Omental fat pad (tissue), 4 donors: ENCODE data around the gene RUVBL1. TPM values are rescaled to one million over a fixed set of nuclear protein-coding genes. Genes with fewer than 3 reads are reported as not detected.

Experiments
- ATAC-seq: fragments of 150-250 bp; one replicate; pipeline ENCODE4 v1.9.1; 2016; ENCODE audit warnings: mild to moderate bottlenecking, moderate library complexity; ENCODE audit not compliant: low FRiP score
- DNase-seq: peaks from one replicate; pipeline ENCODE4 v3.0.0-alpha.2; 2019; ENCODE audit warnings: low spot score
- CTCF ChIP-seq, 3 donors: fragments of 450-650 bp; IDR thresholded peaks; one replicate each; pipeline ENCODE4 v1.5.1; 2016 to 2017; ENCODE audit warnings: antibody characterized with exemption in 3 of 3, mild to moderate bottlenecking in 3 of 3, moderate library complexity in 2 of 3
- total RNA-seq, 4 donors: library from RNA; depleted of rRNA; stranded (reverse); fragments of >200 nt; gene quantifications; one replicate each; pipeline ENCODE4 v1.1.0, GENCODE V29; 2016

Gene RUVBL1
- total RNA-seq, 4 donors from 2014 or later = 27.1 to 36.8 (median 30.0) TPM

GRCh38 chr3:128078322-128078721 is 45.3 kb downstream of the RUVBL1 start:
- no peak for DNase-seq
- TF ChIP-seq CTCF (IDR thresholded peaks at IDR 0.05) = no peak
- no peak for ATAC-seq

GRCh38 chr3:128077665-128078064 is 45.9 kb downstream of the RUVBL1 start:
- no peak for ATAC-seq
- DNase-seq = no peak
- TF ChIP-seq CTCF (IDR thresholded peaks at IDR 0.05) = no peak

- no peak for ATAC-seq
- no peak for TF ChIP-seq CTCF (IDR thresholded peaks at IDR 0.05)
These were observed 46.4 kb downstream of the RUVBL1 start for GRCh38 chr3:128077202-128077624.

GRCh38 chr3:128076483-128077201 is 47.0 kb downstream of the RUVBL1 start:
- no peak for TF ChIP-seq CTCF (IDR thresholded peaks at IDR 0.05)
- no peak for DNase-seq
- ATAC-seq = no peak

More at GRCh38 chr3:128077202-128077624, 46.4 kb downstream of the RUVBL1 start:
- no peak for DNase-seq

GRCh38 chr3:128075522-128076482 is 47.8 kb downstream of the RUVBL1 start:
- DNase-seq (peak; percentile 88), ATAC-seq (peak; percentile 86)
- TF ChIP-seq CTCF (IDR thresholded peaks at IDR 0.05) = peak in 1 of 3 donors; percentile 80

- DNase-seq = no peak
- no peak for ATAC-seq
- no peak for TF ChIP-seq CTCF (IDR thresholded peaks at IDR 0.05)
These were observed 48.6 kb downstream of the RUVBL1 start for GRCh38 chr3:128074851-128075521.
